ENCODE measurements around the gene PRR23E. TPM values are rescaled to one million over a fixed set of nuclear protein-coding genes. Genes with fewer than 3 reads are reported as not detected.

PRR23E gene
- polyA plus RNA-seq, 4 donors, result not detected

DNA sequence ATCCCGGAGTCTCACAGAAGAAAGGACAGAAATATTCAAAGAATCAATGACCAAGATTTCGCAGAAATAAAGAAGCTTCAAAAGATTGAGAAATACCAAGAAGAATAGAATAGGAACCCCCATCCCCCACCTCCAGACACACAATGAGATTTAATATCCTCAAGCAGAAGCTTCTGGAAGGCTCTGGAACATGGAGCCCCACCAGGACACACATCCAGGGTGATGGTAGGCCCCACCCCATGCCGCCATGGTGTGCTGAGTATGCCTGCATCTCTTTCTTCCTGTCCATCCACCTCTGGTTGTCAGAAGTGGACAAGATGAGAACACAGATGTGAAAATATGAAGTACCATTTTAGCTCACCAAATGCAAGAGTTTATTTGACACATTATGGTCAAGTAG, 19.3 kb downstream of the PRR23E start:
- no peaks in the 10 kb centered on the region for H3K36me3 ChIP-seq (ENCODE audit: control insufficient read depth in 3 of 3, insufficient read depth in 2 of 3, low read depth in 1 of 3, low read length in 3 of 3)

DNA sequence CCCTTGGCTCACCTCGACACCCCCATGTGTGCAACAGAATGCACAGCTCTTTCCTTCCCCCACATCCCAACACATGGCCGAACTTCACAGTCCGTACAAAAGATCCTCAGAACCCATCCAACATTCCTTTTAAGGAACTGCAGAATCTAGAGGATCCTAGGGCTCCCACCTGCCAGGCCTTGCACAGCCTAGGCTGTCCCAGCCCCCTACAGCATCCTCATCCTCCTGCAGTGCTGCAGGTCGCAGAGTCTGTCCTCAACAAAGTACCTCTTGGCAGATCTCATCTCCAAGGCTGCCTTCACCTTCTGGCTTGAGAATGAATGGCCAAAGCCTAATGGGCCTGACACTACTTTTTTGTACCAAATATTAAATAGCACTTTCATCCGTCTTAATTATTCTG, 19.8 kb downstream of the PRR23E start:
- H3K4me3 ChIP-seq (ENCODE audit: low read depth in 1 of 3, low read length in 3 of 3), result no peak overlapping the region
- WGBS, 3 donors, result 76 to 86% (median 86%) methylated on average over 5 of the region's 5 CpGs
- peaks cover 0 to 7% (median 1%) of the 10 kb centered on the region in 3 donors for H3K27me3 ChIP-seq (ENCODE audit: control insufficient read depth in 3 of 3, insufficient read depth in 3 of 3, low read length in 3 of 3)
- no peak for FAIRE-seq
- no peaks in the 10 kb centered on the region for H3K9me3 ChIP-seq (ENCODE audit: control insufficient read depth in 2 of 2, insufficient read depth in 1 of 2, low read depth in 1 of 2, low read length in 1 of 2)
- DNase-seq, result no peak
- no peaks in the 10 kb centered on the region for H3K4me1 ChIP-seq (ENCODE audit: control insufficient read depth in 3 of 3, insufficient read depth in 2 of 3, low read depth in 1 of 3, low read length in 2 of 3)
- H3K27ac ChIP-seq (ENCODE audit: low read depth in 1 of 3, low read length in 2 of 3), result no peak overlapping the region
- no peaks in the 10 kb centered on the region for H3K36me3 ChIP-seq (ENCODE audit: control insufficient read depth in 3 of 3, insufficient read depth in 2 of 3, low read depth in 1 of 3, low read length in 3 of 3)

More for the DNA sequence above, 19.3 kb downstream of the PRR23E start:
- H3K27ac ChIP-seq (ENCODE audit: low read depth in 1 of 3, low read length in 2 of 3), result no peak overlapping the region
- peaks cover 0 to 6% (median 1%) of the 10 kb centered on the region in 3 donors for H3K27me3 ChIP-seq (ENCODE audit: control insufficient read depth in 3 of 3, insufficient read depth in 3 of 3, low read length in 3 of 3)
- no peak for DNase-seq
- H3K4me1 ChIP-seq (ENCODE audit: control insufficient read depth in 3 of 3, insufficient read depth in 2 of 3, low read depth in 1 of 3, low read length in 2 of 3), result no peaks in the 10 kb centered on the region
- H3K9me3 ChIP-seq (ENCODE audit: control insufficient read depth in 2 of 2, insufficient read depth in 1 of 2, low read depth in 1 of 2, low read length in 1 of 2), result no peaks in the 10 kb centered on the region
- no peak overlapping the region for H3K4me3 ChIP-seq (ENCODE audit: low read depth in 1 of 3, low read length in 3 of 3)
- FAIRE-seq, result no peak
- whole genome bisulfite sequencing, 3 donors, result 85 to 91% (median 89%) methylated on average over 3 of the region's 3 CpGs

DNA sequence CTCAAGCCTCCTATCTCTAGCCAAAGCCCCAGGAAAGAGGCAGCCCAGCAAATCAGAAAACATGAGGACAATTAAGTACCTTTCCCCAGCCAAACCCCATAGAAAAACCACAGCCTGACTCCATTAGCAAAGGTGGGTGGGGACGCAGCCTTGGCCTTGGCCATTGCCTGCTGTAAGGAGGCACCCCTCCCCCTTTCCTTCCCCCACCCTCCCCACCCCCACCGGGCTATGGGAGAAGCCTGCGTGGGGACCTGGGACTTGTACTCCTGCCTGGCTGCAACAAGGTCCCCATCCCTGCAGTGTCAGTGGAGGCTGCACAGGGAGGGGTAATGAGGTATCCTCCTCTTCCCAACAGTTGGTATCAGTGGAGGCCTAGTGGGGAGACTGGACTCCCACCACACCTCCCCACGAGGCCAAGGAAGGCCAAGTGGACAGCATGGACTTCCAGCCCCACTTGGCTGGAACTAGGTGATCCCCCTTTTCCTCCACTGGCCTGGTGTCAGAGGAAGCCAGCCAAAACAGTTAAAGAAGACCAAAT, 20.5 kb downstream of the PRR23E start:
- FAIRE-seq (no peak), DNase-seq (no peak)
- WGBS, 3 donors, result 73 to 82% (median 73%) methylated on average over 4 of the region's 4 CpGs
- no peak overlapping the region for H3K27ac ChIP-seq (ENCODE audit: low read depth in 1 of 3, low read length in 2 of 3)
- H3K9me3 ChIP-seq (ENCODE audit: control insufficient read depth in 2 of 2, insufficient read depth in 1 of 2, low read depth in 1 of 2, low read length in 1 of 2), result no peaks in the 10 kb centered on the region
- no peaks in the 10 kb centered on the region for H3K4me1 ChIP-seq (ENCODE audit: control insufficient read depth in 3 of 3, insufficient read depth in 2 of 3, low read depth in 1 of 3, low read length in 2 of 3)
- H3K4me3 ChIP-seq (ENCODE audit: low read depth in 1 of 3, low read length in 3 of 3), result no peak overlapping the region
- no peaks in the 10 kb centered on the region for H3K36me3 ChIP-seq (ENCODE audit: control insufficient read depth in 3 of 3, insufficient read depth in 2 of 3, low read depth in 1 of 3, low read length in 3 of 3)
- peaks cover 0 to 14% (median 4%) of the 10 kb centered on the region in 3 donors for H3K27me3 ChIP-seq (ENCODE audit: control insufficient read depth in 3 of 3, insufficient read depth in 3 of 3, low read length in 3 of 3)

DNA sequence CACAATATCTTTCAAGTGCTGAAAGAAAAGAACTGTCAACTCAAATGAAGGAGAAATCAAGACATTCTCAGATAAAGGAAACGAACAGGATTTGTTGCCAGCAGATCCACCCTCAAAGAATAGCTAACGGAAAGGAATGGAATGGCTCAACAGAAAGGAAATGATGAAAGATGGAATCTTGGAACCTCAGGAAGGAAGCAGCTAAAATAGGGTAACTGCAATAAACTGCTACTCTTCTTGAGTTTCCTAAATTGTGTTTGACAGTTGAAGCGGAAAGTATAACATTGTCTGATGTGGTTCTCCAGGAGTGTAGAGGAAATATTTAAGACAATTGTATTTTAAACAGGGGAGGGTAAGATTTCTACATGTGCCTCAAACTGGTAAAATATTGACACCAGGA, 22.0 kb downstream of the PRR23E start:
- Histone ChIP-seq H3K4me3 (ENCODE audit: low read depth in 1 of 3, low read length in 3 of 3) (no peak overlapping the region), H3K27ac (ENCODE audit: low read depth in 1 of 3, low read length in 2 of 3) (no peak overlapping the region), H3K9me3 (ENCODE audit: control insufficient read depth in 2 of 2, insufficient read depth in 1 of 2, low read depth in 1 of 2, low read length in 1 of 2) (no peaks in the 10 kb centered on the region), H3K36me3 (ENCODE audit: control insufficient read depth in 3 of 3, insufficient read depth in 2 of 3, low read depth in 1 of 3, low read length in 3 of 3) (no peaks in the 10 kb centered on the region), H3K4me1 (ENCODE audit: control insufficient read depth in 3 of 3, insufficient read depth in 2 of 3, low read depth in 1 of 3, low read length in 2 of 3) (no peaks in the 10 kb centered on the region), H3K27me3 (ENCODE audit: control insufficient read depth in 3 of 3, insufficient read depth in 3 of 3, low read length in 3 of 3) (peaks cover 0 to 16% (median 4%) of the 10 kb centered on the region in 3 donors)
- FAIRE-seq, result no peak
- whole genome bisulfite sequencing, 3 donors, result 31 to 43% (median 39%) methylated on average over 3 of the region's 3 CpGs
- DNase-seq, result no peak

DNA sequence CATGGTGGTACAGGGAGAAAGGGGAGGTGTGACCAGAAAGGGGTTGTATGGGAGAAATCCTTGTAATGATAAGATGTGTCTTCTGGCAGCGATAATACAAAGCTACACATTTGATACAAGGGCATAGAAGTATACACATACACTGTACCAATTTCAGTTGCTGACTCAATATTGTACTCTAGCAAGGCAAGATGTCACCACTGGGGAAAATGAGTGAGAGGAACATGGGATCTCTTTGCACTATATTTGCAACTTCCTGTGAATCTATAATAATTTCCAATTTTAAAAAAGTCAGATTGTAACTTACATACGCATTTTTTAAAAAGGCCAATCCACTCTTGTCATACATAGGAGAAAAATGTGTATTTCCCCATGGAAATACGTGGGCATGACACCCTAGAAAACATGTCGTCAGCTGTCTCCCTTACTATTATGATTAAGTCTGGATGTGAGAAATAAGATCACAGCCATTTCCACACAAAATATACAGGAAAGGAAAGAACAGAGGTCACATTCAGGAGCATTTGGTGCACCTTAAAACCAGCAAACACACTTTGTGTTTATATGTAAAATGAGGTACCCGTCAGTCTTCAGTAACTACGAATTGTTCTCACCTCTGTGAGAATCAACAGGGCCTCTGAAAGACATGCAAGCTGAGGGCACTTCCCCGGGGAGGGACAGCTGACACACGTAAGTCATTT, 22.9 kb downstream of the PRR23E start:
- Histone ChIP-seq H3K4me3 (ENCODE audit: low read depth in 1 of 3, low read length in 3 of 3) (no peak overlapping the region), H3K9me3 (ENCODE audit: control insufficient read depth in 2 of 2, insufficient read depth in 1 of 2, low read depth in 1 of 2, low read length in 1 of 2) (no peaks in the 10 kb centered on the region), H3K27ac (ENCODE audit: low read depth in 1 of 3, low read length in 2 of 3) (no peak overlapping the region), H3K36me3 (ENCODE audit: control insufficient read depth in 3 of 3, insufficient read depth in 2 of 3, low read depth in 1 of 3, low read length in 3 of 3) (no peaks in the 10 kb centered on the region), H3K4me1 (ENCODE audit: control insufficient read depth in 3 of 3, insufficient read depth in 2 of 3, low read depth in 1 of 3, low read length in 2 of 3) (no peaks in the 10 kb centered on the region), H3K27me3 (ENCODE audit: control insufficient read depth in 3 of 3, insufficient read depth in 3 of 3, low read length in 3 of 3) (peaks cover 3 to 16% (median 4%) of the 10 kb centered on the region in 3 donors)
- DNase-seq, result no peak
- WGBS, 3 donors, result 45 to 49% (median 47%) methylated on average over 8 of the region's 8 CpGs
- no peak for FAIRE-seq

DNA sequence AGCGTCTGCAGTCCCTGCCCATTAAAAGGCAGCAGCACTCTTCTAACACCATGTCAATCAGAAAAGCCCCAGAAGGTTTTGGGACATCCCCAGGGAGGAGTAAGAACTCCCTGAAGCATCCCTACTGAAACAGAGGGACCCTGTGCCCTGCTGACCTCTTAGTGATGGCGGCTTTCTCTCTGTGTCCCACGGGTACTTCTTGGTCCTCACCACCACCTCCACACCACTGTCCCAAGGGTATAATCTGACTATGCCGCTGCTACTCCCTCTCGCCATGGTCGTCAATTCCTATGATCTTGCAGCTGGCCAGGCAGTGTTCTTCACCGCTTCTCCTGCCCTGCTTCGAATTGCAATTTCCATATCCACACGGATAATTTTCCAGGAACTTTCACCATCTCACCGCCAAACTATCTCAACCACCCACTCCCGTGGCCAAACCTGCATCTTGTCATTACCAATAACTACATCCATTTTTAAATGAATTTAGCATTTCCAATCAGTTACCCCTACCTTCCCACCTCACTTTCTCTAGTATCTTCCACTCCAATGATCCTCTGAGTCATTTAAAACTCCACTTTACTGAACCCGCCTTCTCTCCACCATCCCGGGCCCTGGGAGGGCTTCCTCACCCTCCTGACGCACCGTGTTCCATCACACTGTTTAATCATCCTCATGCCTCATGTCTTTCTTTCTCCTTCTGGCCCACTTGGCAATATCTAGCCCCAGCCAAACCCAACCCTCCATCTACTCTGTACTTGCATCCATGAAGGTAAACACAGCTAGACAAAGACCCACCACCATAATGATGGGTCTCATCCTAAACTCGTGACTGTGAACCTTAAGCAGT, 23.7 kb downstream of the PRR23E start:
- H3K36me3 ChIP-seq (ENCODE audit: control insufficient read depth in 3 of 3, insufficient read depth in 2 of 3, low read depth in 1 of 3, low read length in 3 of 3), result no peaks in the 10 kb centered on the region
- no peak overlapping the region for H3K4me3 ChIP-seq (ENCODE audit: low read depth in 1 of 3, low read length in 3 of 3)
- WGBS, 3 donors, result 72 to 80% (median 79%) methylated on average over 16 of the region's 16 CpGs
- no peak for DNase-seq
- no peak for FAIRE-seq
- no peaks in the 10 kb centered on the region for H3K4me1 ChIP-seq (ENCODE audit: control insufficient read depth in 3 of 3, insufficient read depth in 2 of 3, low read depth in 1 of 3, low read length in 2 of 3)
- H3K27ac ChIP-seq (ENCODE audit: low read depth in 1 of 3, low read length in 2 of 3), result no peak overlapping the region
- H3K27me3 ChIP-seq (ENCODE audit: control insufficient read depth in 3 of 3, insufficient read depth in 3 of 3, low read length in 3 of 3), result peaks cover 3 to 16% (median 4%) of the 10 kb centered on the region in 3 donors
- H3K9me3 ChIP-seq (ENCODE audit: control insufficient read depth in 2 of 2, insufficient read depth in 1 of 2, low read depth in 1 of 2, low read length in 1 of 2), result no peaks in the 10 kb centered on the region

DNA sequence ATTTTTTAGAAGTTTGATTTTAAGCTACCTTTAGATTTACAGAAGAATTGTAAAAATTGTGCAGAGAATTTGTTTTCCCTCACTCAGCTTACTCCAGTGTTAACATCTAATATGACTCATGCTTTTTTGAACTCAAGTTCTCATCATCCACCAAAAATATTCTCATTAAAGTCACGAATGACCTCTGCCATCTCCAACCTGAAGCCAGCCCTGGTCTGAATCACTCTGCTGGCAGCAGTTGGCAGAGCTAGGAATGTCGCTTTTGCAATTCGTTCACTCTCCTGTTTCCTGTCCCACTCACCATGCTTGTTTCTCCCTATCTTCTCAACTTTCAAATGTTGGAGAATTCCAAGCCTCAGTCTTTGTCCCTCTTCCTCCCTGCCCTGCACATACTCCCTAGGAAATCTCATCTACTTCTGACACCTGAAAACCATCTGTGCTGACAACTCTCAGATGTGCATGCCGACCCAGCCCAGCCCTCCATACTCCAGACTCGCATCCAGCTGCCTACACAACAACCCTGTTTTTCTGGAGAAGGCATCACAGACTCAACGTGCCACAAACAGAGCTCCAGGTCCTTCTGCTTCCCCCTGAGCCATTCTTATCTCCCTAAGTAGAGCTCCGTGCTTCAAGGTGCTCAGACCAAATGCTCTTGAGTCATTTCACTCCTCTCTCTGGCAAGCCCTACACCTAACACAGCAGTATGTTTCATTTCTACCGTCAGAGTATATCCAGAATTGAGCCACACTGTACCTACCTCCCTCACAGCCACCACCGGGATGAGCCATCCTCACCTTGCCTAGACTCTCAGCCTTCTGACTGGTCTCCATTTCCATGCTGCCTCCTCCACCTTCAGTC, 24.9 kb downstream of the PRR23E start:
- no peak for FAIRE-seq
- H3K27me3 ChIP-seq (ENCODE audit: control insufficient read depth in 3 of 3, insufficient read depth in 3 of 3, low read length in 3 of 3), result peaks cover 3 to 16% (median 3%) of the 10 kb centered on the region in 3 donors
- DNase-seq, result no peak
- no peak overlapping the region for H3K27ac ChIP-seq (ENCODE audit: low read depth in 1 of 3, low read length in 2 of 3)
- no peaks in the 10 kb centered on the region for H3K9me3 ChIP-seq (ENCODE audit: control insufficient read depth in 2 of 2, insufficient read depth in 1 of 2, low read depth in 1 of 2, low read length in 1 of 2)
- no peaks in the 10 kb centered on the region for H3K4me1 ChIP-seq (ENCODE audit: control insufficient read depth in 3 of 3, insufficient read depth in 2 of 3, low read depth in 1 of 3, low read length in 2 of 3)
- no peak overlapping the region for H3K4me3 ChIP-seq (ENCODE audit: low read depth in 1 of 3, low read length in 3 of 3)
- 59 to 69% (median 66%) methylated on average over 9 of the region's 9 CpGs for WGBS, 3 donors
- H3K36me3 ChIP-seq (ENCODE audit: control insufficient read depth in 3 of 3, insufficient read depth in 2 of 3, low read depth in 1 of 3, low read length in 3 of 3), result no peaks in the 10 kb centered on the region

DNA sequence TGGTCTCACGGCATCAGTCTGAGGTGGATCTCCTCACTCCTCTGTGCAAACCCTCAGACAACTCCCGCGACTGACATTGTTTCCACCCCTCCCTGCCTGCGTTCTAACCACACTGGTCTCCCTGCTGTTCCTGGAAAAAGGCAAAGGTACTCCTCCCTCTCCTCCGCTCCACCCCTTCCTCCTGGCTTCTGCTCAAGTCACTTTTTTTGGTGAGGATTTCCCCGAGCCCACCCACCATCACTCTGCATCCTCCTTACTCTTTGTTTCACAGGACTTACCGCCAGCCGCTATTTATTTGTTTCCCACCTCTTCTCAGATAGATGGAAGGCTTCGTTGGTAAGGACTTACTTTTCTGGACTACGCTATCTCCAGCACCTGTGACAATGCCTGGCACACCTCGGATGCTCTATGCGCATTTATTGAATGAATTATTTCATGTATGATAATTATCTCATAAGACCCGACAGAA, 25.6 kb downstream of the PRR23E start:
- DNase-seq (no peak), FAIRE-seq (no peak)
- H3K4me3 ChIP-seq (ENCODE audit: low read depth in 1 of 3, low read length in 3 of 3), result no peak overlapping the region
- no peak overlapping the region for H3K27ac ChIP-seq (ENCODE audit: low read depth in 1 of 3, low read length in 2 of 3)
- H3K27me3 ChIP-seq (ENCODE audit: control insufficient read depth in 3 of 3, insufficient read depth in 3 of 3, low read length in 3 of 3), result peaks cover 3 to 16% (median 3%) of the 10 kb centered on the region in 3 donors
- no peaks in the 10 kb centered on the region for H3K4me1 ChIP-seq (ENCODE audit: control insufficient read depth in 3 of 3, insufficient read depth in 2 of 3, low read depth in 1 of 3, low read length in 2 of 3)
- H3K36me3 ChIP-seq (ENCODE audit: control insufficient read depth in 3 of 3, insufficient read depth in 2 of 3, low read depth in 1 of 3, low read length in 3 of 3), result no peaks in the 10 kb centered on the region
- H3K9me3 ChIP-seq (ENCODE audit: control insufficient read depth in 2 of 2, insufficient read depth in 1 of 2, low read depth in 1 of 2, low read length in 1 of 2), result no peaks in the 10 kb centered on the region
- 55 to 59% (median 58%) methylated on average over 13 of the region's 13 CpGs for WGBS, 3 donors
